SK-N-SH (cell line): ENCODE results near the gene SHMT2. TPM values are rescaled to one million over a fixed set of nuclear protein-coding genes. Genes with fewer than 3 reads are reported as not detected.

ENCODE experiments used
- CTCF ChIA-PET: fragments of 300-600, 350-600 bp; formaldehyde crosslinking; extraction: SDS; loops from one replicate; lab custom pipeline; 2021; lab: Yijun Ruan, JAX
- POLR2A ChIA-PET: fragments of 350-600 bp; sonication (Branson Sonifier 250); formaldehyde crosslinking; extraction: SDS; loops from one replicate; lab custom pipeline; 2020; ENCODE audit warnings: antibody characterized with exemption, inconsistent platforms; lab: Yijun Ruan, JAX
- DNase-seq: peaks from one replicate; pipeline ENCODE4 v3.0.0; 2012
- H2AFZ ChIP-seq: fragments of 200-600 bp; sonication (generic); 2 replicates; pipeline ENCODE4 v1.8.1; 2016; ENCODE audit warnings: antibody characterized with exemption, mild to moderate bottlenecking, low read depth
- H3F3A ChIP-seq: fragments of 200-600 bp; sonication (generic); replicated peaks from 2 replicates; pipeline ENCODE3; 2016; ENCODE audit warnings: antibody characterized with exemption, mild to moderate bottlenecking; ENCODE audit not compliant: insufficient read depth
- H3K27ac ChIP-seq, 2 experiments: fragments of 200-500 bp in 1 of 2; fragments of 200-600 bp in 1 of 2; sonication (Bioruptor generic) in 1 of 2; sonication (generic), shearing (Covaris generic) in 1 of 2; 2 replicates each; pipeline versions ENCODE4 v1.5.1 to v1.6.1; 2014 to 2016; ENCODE audit warnings: low read depth in 2 of 2, inconsistent platforms in 1 of 2, low read length in 1 of 2, mild to moderate bottlenecking in 1 of 2, mixed read lengths in 1 of 2
- H3K27me3 ChIP-seq: fragments of 200-600 bp; sonication (generic), shearing (Covaris generic); 2 replicates; pipeline ENCODE4 v1.6.1; 2016; ENCODE audit warnings: mixed run types; ENCODE audit not compliant: insufficient read depth
- H3K36me3 ChIP-seq, 2 experiments: fragments of 200-500 bp in 1 of 2; fragments of 200-600 bp in 1 of 2; sonication (Bioruptor generic) in 1 of 2; sonication (generic) in 1 of 2; replicated peaks in 1 of 2; 2 replicates each; pipeline versions ENCODE3 to v1.5.1; 2014 to 2016; ENCODE audit warnings: low read length in 1 of 2, mild to moderate bottlenecking in 1 of 2; ENCODE audit not compliant: insufficient read depth in 2 of 2, control insufficient read depth in 1 of 2
- H3K4me1 ChIP-seq, 2 experiments: fragments of 200-500 bp in 1 of 2; fragments of 200-600 bp in 1 of 2; sonication (Bioruptor generic) in 1 of 2; sonication (generic), shearing (Covaris generic) in 1 of 2; 2 replicates each; pipeline versions ENCODE4 v1.5.1 to v1.6.1; 2014 to 2016; ENCODE audit warnings: low read depth in 1 of 2, low read length in 1 of 2, mixed run types in 1 of 2; ENCODE audit not compliant: insufficient read depth in 2 of 2, control insufficient read depth in 1 of 2
- H3K4me2 ChIP-seq: fragments of 200-600 bp; sonication (generic), shearing (Covaris generic); 2 replicates; pipeline ENCODE4 v1.6.1; 2017; ENCODE audit warnings: mixed run types
- H3K4me3 ChIP-seq, 2 experiments: fragments of 200-500 bp in 1 of 2; fragments of 200-600 bp in 1 of 2; sonication (Bioruptor generic) in 1 of 2; sonication (generic), shearing (Covaris generic) in 1 of 2; 2 replicates each; pipeline versions ENCODE4 v1.5.1 to v1.8.1; 2014 to 2016; ENCODE audit warnings: low read depth in 2 of 2, inconsistent platforms in 1 of 2, low read length in 1 of 2, mild to moderate bottlenecking in 1 of 2, mixed read lengths in 1 of 2, moderate library complexity in 1 of 2
- H3K79me2 ChIP-seq: fragments of 200-600 bp; sonication (generic); 2 replicates; pipeline ENCODE4 v1.8.1; 2017; ENCODE audit warnings: mild to moderate bottlenecking; ENCODE audit not compliant: insufficient read depth
- H3K9ac ChIP-seq: fragments of 200-600 bp; sonication (generic); 2 replicates; pipeline ENCODE4 v1.6.1; 2017; ENCODE audit warnings: mixed run types
- H3K9me2 ChIP-seq: fragments of 200-600 bp; sonication (generic); 2 replicates; pipeline ENCODE4 v1.6.1; 2017; ENCODE audit warnings: mixed run types
- H3K9me3 ChIP-seq: fragments of 200-600 bp; sonication (generic); 2 replicates; pipeline ENCODE4 v1.6.1; 2017; ENCODE audit warnings: mixed run types, mild to moderate bottlenecking, moderate library complexity
- H4K20me1 ChIP-seq: fragments of 200-600 bp; sonication (generic); 2 replicates; pipeline ENCODE4 v1.6.1; 2017; ENCODE audit warnings: mild to moderate bottlenecking, mixed run types; ENCODE audit not compliant: insufficient read depth
- EZH2phosphoT487 ChIP-seq: fragments of 200-600 bp; sonication (generic); IDR thresholded peaks from 2 replicates; pipeline ENCODE4 v1.6.1; 2017; ENCODE audit warnings: low read depth, mixed run types, mild to moderate bottlenecking, antibody characterized with exemption, moderate library complexity, borderline replicate concordance
- FOSL2 ChIP-seq: IDR thresholded peaks from 2 replicates; pipeline ENCODE4 v1.4.0; 2012; ENCODE audit warnings: low read depth, mild to moderate bottlenecking, moderate library complexity, borderline replicate concordance
- NRF1 ChIP-seq: IDR thresholded peaks from 2 replicates; pipeline ENCODE4 v1.6.1; 2012; ENCODE audit warnings: low read depth, mild to moderate bottlenecking, low read length
- POLR2AphosphoS5 ChIP-seq: IDR thresholded peaks from 2 replicates; pipeline ENCODE4 v1.6.1; 2012; ENCODE audit warnings: low read depth, low read length
- RAD21 ChIP-seq: IDR thresholded peaks from 2 replicates; pipeline ENCODE4 v1.6.1; 2012; ENCODE audit warnings: mild to moderate bottlenecking, low read length
- RCOR1 ChIP-seq: fragments of 150-350 bp; IDR thresholded peaks from 2 replicates; pipeline ENCODE4 v1.6.1; 2017; ENCODE audit warnings: antibody characterized with exemption, low read length
- REST ChIP-seq: IDR thresholded peaks from 2 replicates; pipeline ENCODE4 v1.6.1; 2012; ENCODE audit warnings: mild to moderate bottlenecking, low read depth, low read length, moderate library complexity
- SIN3A ChIP-seq: IDR thresholded peaks from 2 replicates; pipeline ENCODE4 v1.6.1; 2012; ENCODE audit warnings: low read depth, mild to moderate bottlenecking, low read length, moderate library complexity, borderline replicate concordance
- TAF1 ChIP-seq: IDR thresholded peaks from 2 replicates; pipeline ENCODE4 v1.6.1; 2012; ENCODE audit warnings: low read depth, mild to moderate bottlenecking, low read length, moderate library complexity, borderline replicate concordance
- YY1 ChIP-seq: IDR thresholded peaks from 2 replicates; pipeline ENCODE4 v1.4.0; 2012; ENCODE audit warnings: low read depth, mild to moderate bottlenecking
- ZBTB33 ChIP-seq: IDR thresholded peaks from 2 replicates; pipeline ENCODE4 v1.4.0; 2012; ENCODE audit warnings: low read depth, borderline replicate concordance
- WGBS: methylation state at CpG from one replicate; pipeline ENCODE4 v1.1.6; 2017; ENCODE audit warnings: low lambda C conversion rate; 5-methylcytosine and 5-hydroxymethylcytosine counted together
- polyA plus RNA-seq, 3 experiments: library from polyadenylated mRNA; depleted of rRNA; stranded (reverse); fragments of >200 nt; gene quantifications; 2 replicates each; pipeline ENCODE4 v1.2.3, GENCODE V29; 2012
- TF ChIP-seq, protein P1 (sequence below): fragments of 150-350 bp; IDR thresholded peaks from 2 replicates; pipeline ENCODE4 v1.6.1; 2017; ENCODE audit warnings: antibody characterized with exemption, low read length, low read depth, borderline replicate concordance
- TF ChIP-seq, protein P2 (sequence below): IDR thresholded peaks from 2 replicates; pipeline ENCODE4; 2012

Gene SHMT2
- polyA plus RNA-seq, 1 of the 3 experiments (the other 2 are of a cell fraction), result 204 TPM

GRCh38 chr12:57204454-57204853 is 25.1 kb upstream of the SHMT2 start:
- no peak overlapping the region for H2AFZ ChIP-seq
- CTCF ChIA-PET, result interaction anchor here (0.6 to 15.9 kb wide), 2 partner anchors 34 to 103 kb away, joined by 3 to 937 read pairs; partner anchors contain the start of genes SHMT2 and STAC3
- H3K9me3 ChIP-seq, result no peaks in the 10 kb centered on the region
- no peaks in the 10 kb centered on the region for H3K27me3 ChIP-seq
- no peak overlapping the region for H3K4me3 ChIP-seq
- no peaks in the 10 kb centered on the region for H3K9me2 ChIP-seq
- no peak overlapping the region for H3K4me2 ChIP-seq
- no peak overlapping the region for H3K27ac ChIP-seq
- H3K79me2 ChIP-seq, result no peaks in the 10 kb centered on the region
- H3K36me3 ChIP-seq, result peaks cover 5 to 54% of the 10 kb centered on the region in 2 experiments
- H3K4me1 ChIP-seq, result no peaks in the 10 kb centered on the region
- no peak overlapping the region for H3K9ac ChIP-seq
- no peaks in the 10 kb centered on the region for H3F3A ChIP-seq
- no peaks in the 10 kb centered on the region for H4K20me1 ChIP-seq
- TF ChIP-seq, protein P1, sequence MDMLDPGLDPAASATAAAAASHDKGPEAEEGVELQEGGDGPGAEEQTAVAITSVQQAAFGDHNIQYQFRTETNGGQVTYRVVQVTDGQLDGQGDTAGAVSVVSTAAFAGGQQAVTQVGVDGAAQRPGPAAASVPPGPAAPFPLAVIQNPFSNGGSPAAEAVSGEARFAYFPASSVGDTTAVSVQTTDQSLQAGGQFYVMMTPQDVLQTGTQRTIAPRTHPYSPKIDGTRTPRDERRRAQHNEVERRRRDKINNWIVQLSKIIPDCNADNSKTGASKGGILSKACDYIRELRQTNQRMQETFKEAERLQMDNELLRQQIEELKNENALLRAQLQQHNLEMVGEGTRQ, result no peak
- TF ChIP-seq TAF1 (no peak), FOSL2 (no peak)
- POLR2A ChIA-PET, result no interaction called here
- 94% methylated on average over 18 of the region's 19 CpGs for WGBS
- DNase-seq, result no peak

DNA sequence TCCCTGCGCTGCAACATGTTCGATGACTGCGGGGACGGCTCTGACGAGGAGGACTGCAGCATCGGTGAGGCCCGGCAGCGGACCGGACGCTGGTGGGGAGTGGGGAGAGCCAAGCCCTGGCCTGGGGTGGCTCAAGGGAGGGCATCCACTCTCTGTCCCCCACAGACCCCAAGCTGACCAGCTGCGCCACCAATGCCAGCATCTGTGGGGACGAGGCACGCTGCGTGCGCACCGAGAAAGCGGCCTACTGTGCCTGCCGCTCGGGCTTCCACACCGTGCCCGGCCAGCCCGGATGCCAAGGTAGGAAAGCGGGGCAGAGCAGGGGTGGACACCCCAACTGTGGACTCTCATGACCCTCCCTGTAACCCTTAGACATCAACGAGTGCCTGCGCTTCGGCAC is 24.3 kb upstream of the SHMT2 start:
- no peaks in the 10 kb centered on the region for H3K79me2 ChIP-seq
- WGBS, result 99% methylated on average over 18 of the region's 26 CpGs
- no peaks in the 10 kb centered on the region for H3K9me3 ChIP-seq
- no peak overlapping the region for H3K27ac ChIP-seq
- no peak overlapping the region for H3K9ac ChIP-seq
- ChIA-PET POLR2A (no interaction called here), CTCF (interaction anchor here (1.2 to 15.9 kb wide), 2 partner anchors 29 to 33 kb away, joined by 4 to 937 read pairs; partner anchors contain the start of genes SHMT2 and STAC3)
- TF ChIP-seq TAF1, result no peak
- no peaks in the 10 kb centered on the region for H3K27me3 ChIP-seq
- no peaks in the 10 kb centered on the region for H4K20me1 ChIP-seq
- no peaks in the 10 kb centered on the region for H3F3A ChIP-seq
- no peak overlapping the region for H3K4me3 ChIP-seq
- peaks cover 5 to 50% of the 10 kb centered on the region in 2 experiments for H3K36me3 ChIP-seq
- no peak overlapping the region for H2AFZ ChIP-seq
- H3K4me1 ChIP-seq, result no peaks in the 10 kb centered on the region
- H3K9me2 ChIP-seq, result no peaks in the 10 kb centered on the region
- no peak for DNase-seq
- no peak overlapping the region for H3K4me2 ChIP-seq

DNA sequence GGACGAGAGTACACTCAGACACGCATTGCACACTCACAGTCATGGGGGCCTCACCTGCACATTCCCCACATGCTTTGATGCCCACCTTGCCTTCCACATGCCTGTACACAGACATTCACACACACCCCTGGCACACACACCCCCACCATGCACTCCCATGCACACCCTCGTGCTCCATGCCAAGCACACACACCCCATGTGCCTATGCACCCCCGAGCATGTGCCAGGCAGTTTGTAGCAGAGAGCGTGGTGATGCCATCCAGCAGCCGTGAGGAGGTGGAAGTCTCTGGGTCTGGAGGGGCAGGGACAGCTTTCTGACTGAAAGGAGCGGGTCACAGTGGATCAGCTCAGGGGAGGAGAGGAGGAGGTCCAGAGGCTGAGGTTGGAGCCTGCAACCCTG is 23.6 kb upstream of the SHMT2 start:
- no peaks in the 10 kb centered on the region for H3K9me2 ChIP-seq
- ChIA-PET CTCF (interaction anchor here (0.9 to 15.9 kb wide), 4 partner anchors 23 to 247 kb away, joined by 3 to 937 read pairs (median 4); partner anchors contain the start of genes SHMT2 and STAC3), POLR2A (no interaction called here)
- H3F3A ChIP-seq, result no peaks in the 10 kb centered on the region
- no peak overlapping the region for H3K4me2 ChIP-seq
- no peaks in the 10 kb centered on the region for H3K79me2 ChIP-seq
- no peak overlapping the region for H3K27ac ChIP-seq
- peaks cover 5 to 51% of the 10 kb centered on the region in 2 experiments for H3K36me3 ChIP-seq
- H2AFZ ChIP-seq, result no peak overlapping the region
- no peak overlapping the region for H3K9ac ChIP-seq
- DNase-seq, result no peak
- H3K4me3 ChIP-seq, result no peak overlapping the region
- no peaks in the 10 kb centered on the region for H3K27me3 ChIP-seq
- WGBS, result 96% methylated on average over 6 of the region's 7 CpGs
- no peaks in the 10 kb centered on the region for H4K20me1 ChIP-seq
- H3K9me3 ChIP-seq, result no peaks in the 10 kb centered on the region
- no peaks in the 10 kb centered on the region for H3K4me1 ChIP-seq
- TF ChIP-seq, protein P2, sequence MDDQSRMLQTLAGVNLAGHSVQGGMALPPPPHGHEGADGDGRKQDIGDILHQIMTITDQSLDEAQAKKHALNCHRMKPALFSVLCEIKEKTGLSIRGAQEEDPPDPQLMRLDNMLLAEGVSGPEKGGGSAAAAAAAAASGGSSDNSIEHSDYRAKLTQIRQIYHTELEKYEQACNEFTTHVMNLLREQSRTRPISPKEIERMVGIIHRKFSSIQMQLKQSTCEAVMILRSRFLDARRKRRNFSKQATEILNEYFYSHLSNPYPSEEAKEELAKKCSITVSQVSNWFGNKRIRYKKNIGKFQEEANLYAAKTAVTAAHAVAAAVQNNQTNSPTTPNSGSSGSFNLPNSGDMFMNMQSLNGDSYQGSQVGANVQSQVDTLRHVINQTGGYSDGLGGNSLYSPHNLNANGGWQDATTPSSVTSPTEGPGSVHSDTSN, result no peak
- TF ChIP-seq YY1, result no peak
- TF ChIP-seq FOSL2, result no peak
- no peak for TF ChIP-seq NRF1
- TF ChIP-seq RCOR1, result no peak
- TF ChIP-seq POLR2AphosphoS5, result no peak
- TF ChIP-seq REST, result no peak
- no peak for TF ChIP-seq EZH2phosphoT487
- TF ChIP-seq RAD21, result no peak
- TF ChIP-seq SIN3A, result no peak
- TF ChIP-seq ZBTB33, result no peak
